GM21367 (cell line): ENCODE data around the gene VPS13D.
"Not testable (repeated sequence)": the region's sequence is repeated elsewhere in the genome, so short reads cannot be mapped to it uniquely, and the experiment has no call there.

ENCODE experiments used
- ATAC-seq: cut with Tn5 transposase; IDR thresholded peaks from one replicate; pipeline ENCODE4 v1.9.1; 2021; ENCODE audit not compliant: unreplicated experiment

VPS13D gene

GRCh38 chr1:12284486-12284885, 54.7 kb downstream of the VPS13D start:
- ATAC-seq = no peak

GRCh38 chr1:12285496-12286143, 55.8 kb downstream of the VPS13D start:
- ATAC-seq = no peak

GRCh38 chr1:12287869-12288268, 58.0 kb downstream of the VPS13D start:
- ATAC-seq = no peak

GRCh38 chr1:12290828-12291227, 61.0 kb downstream of the VPS13D start:
- ATAC-seq = no peak

- ATAC-seq = no peak
These were observed 63.6 kb downstream of the VPS13D start for GRCh38 chr1:12293416-12293815.

- ATAC-seq = no peak
These were observed 64.2 kb downstream of the VPS13D start for GRCh38 chr1:12294076-12294475.

GRCh38 chr1:12296016-12296415, 66.2 kb downstream of the VPS13D start:
- ATAC-seq = no peak

GRCh38 chr1:12296623-12297022, 66.8 kb downstream of the VPS13D start:
- ATAC-seq = no peak

- ATAC-seq = no peak
These were observed 70.9 kb downstream of the VPS13D start for GRCh38 chr1:12300706-12301105.

- ATAC-seq = no peak
These were observed 71.8 kb downstream of the VPS13D start for GRCh38 chr1:12301518-12302237.

GRCh38 chr1:12302798-12303447, 73.1 kb downstream of the VPS13D start:
- no peak for ATAC-seq

GRCh38 chr1:12305377-12305776, 75.5 kb downstream of the VPS13D start:
- ATAC-seq = no peak

- ATAC-seq = no peak
These were observed 80.2 kb downstream of the VPS13D start for GRCh38 chr1:12309783-12310742.

- ATAC-seq = no peak
These were observed 84.6 kb downstream of the VPS13D start for GRCh38 chr1:12314333-12314903.

GRCh38 chr1:12315146-12315545, 85.3 kb downstream of the VPS13D start:
- no peak for ATAC-seq

GRCh38 chr1:12316331-12316730, 86.5 kb downstream of the VPS13D start:
- ATAC-seq = no peak

GRCh38 chr1:12320486-12320885, 90.7 kb downstream of the VPS13D start:
- ATAC-seq = no peak

- ATAC-seq = no peak
These were observed 94.6 kb downstream of the VPS13D start for GRCh38 chr1:12324423-12324822.

- not testable (repeated sequence) for ATAC-seq
These were observed 95.1 kb downstream of the VPS13D start for GRCh38 chr1:12324973-12325372.

GRCh38 chr1:12326986-12327385, 97.2 kb downstream of the VPS13D start:
- no peak for ATAC-seq

- no peak for ATAC-seq
These were observed 97.7 kb downstream of the VPS13D start for GRCh38 chr1:12327566-12327965.
